ENCODE data around the gene FICD. TPM values are rescaled to one million over a fixed set of nuclear protein-coding genes. Genes with fewer than 3 reads are reported as not detected.

Gene FICD
- total RNA-seq, 2 donors from 2014 or later = 8.2 to 10.7 TPM

DNA sequence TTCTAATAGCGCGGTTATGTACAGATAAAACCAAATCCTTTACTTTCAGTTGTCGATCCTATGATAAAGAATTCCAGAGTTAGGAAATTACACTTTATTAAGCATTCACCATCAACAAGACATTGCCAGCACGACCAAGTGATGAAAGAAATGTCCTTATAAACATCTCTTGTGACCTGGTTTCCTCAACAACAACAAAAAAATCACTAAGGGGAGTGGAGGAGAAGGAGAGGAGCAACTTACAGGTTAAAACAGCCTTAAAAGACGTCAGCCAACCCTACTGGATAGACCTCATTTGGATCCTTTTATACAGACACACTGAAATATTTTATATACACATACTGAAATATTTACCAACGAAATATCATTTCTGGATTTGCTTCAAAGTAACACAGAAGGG lies 23.1 kb downstream of the FICD start:
- no peaks in the 10 kb centered on the region for H3K4me1 ChIP-seq (replicated peaks)
- TF ChIP-seq POLR2AphosphoS5 (IDR thresholded peaks at IDR 0.05) (no peak), POLR2A (IDR thresholded peaks at IDR 0.05) (no peak)
- TF ChIP-seq, protein P1, sequence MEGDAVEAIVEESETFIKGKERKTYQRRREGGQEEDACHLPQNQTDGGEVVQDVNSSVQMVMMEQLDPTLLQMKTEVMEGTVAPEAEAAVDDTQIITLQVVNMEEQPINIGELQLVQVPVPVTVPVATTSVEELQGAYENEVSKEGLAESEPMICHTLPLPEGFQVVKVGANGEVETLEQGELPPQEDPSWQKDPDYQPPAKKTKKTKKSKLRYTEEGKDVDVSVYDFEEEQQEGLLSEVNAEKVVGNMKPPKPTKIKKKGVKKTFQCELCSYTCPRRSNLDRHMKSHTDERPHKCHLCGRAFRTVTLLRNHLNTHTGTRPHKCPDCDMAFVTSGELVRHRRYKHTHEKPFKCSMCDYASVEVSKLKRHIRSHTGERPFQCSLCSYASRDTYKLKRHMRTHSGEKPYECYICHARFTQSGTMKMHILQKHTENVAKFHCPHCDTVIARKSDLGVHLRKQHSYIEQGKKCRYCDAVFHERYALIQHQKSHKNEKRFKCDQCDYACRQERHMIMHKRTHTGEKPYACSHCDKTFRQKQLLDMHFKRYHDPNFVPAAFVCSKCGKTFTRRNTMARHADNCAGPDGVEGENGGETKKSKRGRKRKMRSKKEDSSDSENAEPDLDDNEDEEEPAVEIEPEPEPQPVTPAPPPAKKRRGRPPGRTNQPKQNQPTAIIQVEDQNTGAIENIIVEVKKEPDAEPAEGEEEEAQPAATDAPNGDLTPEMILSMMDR (IDR thresholded peaks at IDR 0.05) = no peak
- H3K27me3 ChIP-seq (replicated peaks; ENCODE audit: insufficient read depth) = no peaks in the 10 kb centered on the region
- intact Hi-C loops (cut with DNase I) = no loop called here
- no peaks in the 10 kb centered on the region for H3K36me3 ChIP-seq
- 63% methylated on average over 6 of the region's 6 CpGs for WGBS
- no peak for DNase-seq (ENCODE audit: low spot score)
- H3K9me3 ChIP-seq = no peaks in the 10 kb centered on the region
- H3K4me3 ChIP-seq = no peak overlapping the region
- no peak overlapping the region for H3K27ac ChIP-seq

DNA sequence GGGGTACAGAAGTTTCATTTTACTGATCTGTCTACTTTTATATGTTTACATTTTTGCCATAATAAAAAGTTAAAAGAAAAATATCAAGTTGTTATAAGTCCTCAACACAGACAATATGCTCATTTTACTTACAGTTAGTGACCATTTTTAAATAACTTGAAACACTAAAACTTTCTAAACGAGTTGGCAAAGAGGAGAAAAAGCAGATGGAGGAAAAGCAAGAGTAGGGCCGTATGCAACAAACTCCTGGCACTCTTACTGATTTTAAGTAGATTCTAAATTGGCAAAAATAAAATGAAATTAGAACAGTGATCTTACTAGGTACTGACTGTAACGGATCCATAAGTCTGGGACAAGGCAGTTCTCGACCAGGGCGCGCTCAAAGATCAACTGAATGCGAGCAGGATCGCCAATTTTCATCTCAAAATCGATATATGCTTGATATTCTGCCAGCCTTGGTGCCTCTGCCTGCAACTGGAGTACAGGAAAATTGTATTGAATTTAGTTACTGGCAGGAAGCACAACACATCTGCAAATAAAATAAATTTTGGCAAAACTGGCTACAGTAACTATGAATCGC lies 23.6 kb downstream of the FICD start:
- H3K9me3 ChIP-seq = no peaks in the 10 kb centered on the region
- no peak overlapping the region for H3K27ac ChIP-seq
- 83% methylated on average over 10 of the region's 10 CpGs for WGBS
- intact Hi-C loops (cut with DNase I) = no loop called here
- TF ChIP-seq POLR2AphosphoS5 (IDR thresholded peaks at IDR 0.05) (no peak), POLR2A (IDR thresholded peaks at IDR 0.05) (no peak)
- TF ChIP-seq, protein P1 (IDR thresholded peaks at IDR 0.05) = no peak
- no peaks in the 10 kb centered on the region for H3K36me3 ChIP-seq
- H3K4me3 ChIP-seq = no peak overlapping the region
- H3K4me1 ChIP-seq (replicated peaks) = no peaks in the 10 kb centered on the region
- no peak for DNase-seq (ENCODE audit: low spot score)
- no peaks in the 10 kb centered on the region for H3K27me3 ChIP-seq (replicated peaks; ENCODE audit: insufficient read depth)

DNA sequence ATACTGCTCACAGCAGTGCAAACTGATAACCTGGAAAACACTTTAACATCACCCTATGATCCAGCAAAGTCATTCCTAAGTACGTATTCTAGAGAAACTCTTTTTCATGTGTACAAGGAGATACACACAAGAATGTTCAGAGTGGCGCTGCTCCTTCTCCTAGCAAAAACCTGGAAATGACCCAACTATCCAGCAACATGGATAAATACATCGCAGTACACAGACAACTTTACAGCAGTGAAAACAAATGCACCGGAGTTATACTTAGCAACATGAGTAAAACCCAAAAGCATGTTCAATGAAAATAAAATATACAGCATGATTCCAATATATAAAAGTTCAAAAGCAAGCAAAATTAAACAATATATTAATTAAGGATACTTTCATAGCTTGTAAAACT lies 27.2 kb downstream of the FICD start:
- Histone ChIP-seq H3K27ac (no peak overlapping the region), H3K36me3 (no peaks in the 10 kb centered on the region), H3K4me1 (replicated peaks) (no peaks in the 10 kb centered on the region), H3K27me3 (replicated peaks; ENCODE audit: insufficient read depth) (no peaks in the 10 kb centered on the region), H3K4me3 (no peak overlapping the region), H3K9me3 (no peaks in the 10 kb centered on the region)
- intact Hi-C loops (cut with DNase I) = no loop called here
- 75% methylated on average over 4 of the region's 4 CpGs for WGBS
- TF ChIP-seq, protein P1 (IDR thresholded peaks at IDR 0.05) = no peak
- TF ChIP-seq POLR2AphosphoS5 (IDR thresholded peaks at IDR 0.05) (no peak), POLR2A (IDR thresholded peaks at IDR 0.05) (no peak)
- DNase-seq (ENCODE audit: low spot score) = no peak

DNA sequence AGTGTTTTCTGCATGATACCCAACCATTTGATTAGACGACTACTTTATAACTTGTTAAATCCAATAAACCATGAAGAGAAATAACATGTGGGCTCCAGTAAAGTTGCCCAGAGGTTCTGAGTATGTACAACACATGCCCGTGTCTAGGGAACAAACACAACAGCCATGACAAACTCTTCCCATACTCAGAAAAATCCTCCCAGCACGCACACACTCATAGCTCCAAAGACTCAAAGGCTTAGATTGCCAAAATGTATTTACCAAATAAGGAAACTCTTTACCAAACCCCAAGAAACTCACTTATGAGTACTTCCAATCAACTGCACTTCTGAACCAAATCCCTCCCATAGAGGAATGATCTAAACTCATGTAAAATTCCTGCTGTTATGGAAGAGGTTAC lies 28.6 kb downstream of the FICD start:
- no peak overlapping the region for H3K4me3 ChIP-seq
- peaks cover 3% of the 10 kb centered on the region for H3K4me1 ChIP-seq (replicated peaks)
- H3K27ac ChIP-seq = no peak overlapping the region
- 71% methylated on average over 3 of the region's 3 CpGs for WGBS
- DNase-seq (ENCODE audit: low spot score) = no peak
- intact Hi-C loops (cut with DNase I) = no loop called here
- TF ChIP-seq POLR2A (IDR thresholded peaks at IDR 0.05) (no peak), POLR2AphosphoS5 (IDR thresholded peaks at IDR 0.05) (no peak)
- TF ChIP-seq, protein P1 (IDR thresholded peaks at IDR 0.05) = no peak
- no peaks in the 10 kb centered on the region for H3K36me3 ChIP-seq
- H3K9me3 ChIP-seq = no peaks in the 10 kb centered on the region
- no peaks in the 10 kb centered on the region for H3K27me3 ChIP-seq (replicated peaks; ENCODE audit: insufficient read depth)

DNA sequence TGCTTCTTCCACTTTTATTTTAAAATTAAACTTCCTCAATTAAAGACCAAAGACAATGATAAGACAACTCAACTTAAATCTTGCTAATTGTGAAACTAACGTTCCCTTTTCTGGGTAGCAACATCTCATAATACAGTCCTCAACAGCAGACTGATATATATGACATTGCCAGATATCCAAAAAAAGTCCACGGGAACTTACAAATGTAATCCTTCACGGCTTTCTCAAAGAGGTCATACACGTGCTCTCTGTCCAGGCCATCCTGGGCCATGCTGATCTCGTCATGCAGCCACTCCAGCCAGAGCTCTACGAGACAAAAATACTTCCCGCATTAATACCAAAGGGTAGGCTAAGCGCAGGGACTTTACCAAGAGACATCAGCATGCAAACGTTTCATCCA lies 32.6 kb downstream of the FICD start:
- intact Hi-C loops (cut with DNase I) = no loop called here
- TF ChIP-seq, protein P1 (IDR thresholded peaks at IDR 0.05) = no peak
- TF ChIP-seq POLR2A (IDR thresholded peaks at IDR 0.05) = no peak
- TF ChIP-seq POLR2AphosphoS5 (IDR thresholded peaks at IDR 0.05) = no peak
- no peaks in the 10 kb centered on the region for H3K36me3 ChIP-seq

More for the DNA sequence above, 32.6 kb downstream of the FICD start:
- Histone ChIP-seq H3K27me3 (replicated peaks; ENCODE audit: insufficient read depth) (no peaks in the 10 kb centered on the region), H3K4me3 (no peak overlapping the region), H3K4me1 (replicated peaks) (peaks cover 5% of the 10 kb centered on the region), H3K9me3 (no peaks in the 10 kb centered on the region), H3K27ac (no peak overlapping the region)
- 78% methylated on average over 9 of the region's 9 CpGs for WGBS
- no peak for DNase-seq (ENCODE audit: low spot score)

Measured in prostate gland (tissue), 2 donors.